HTR-8/SVneo (cell line): ENCODE measurements around the gene CD2.

Experiments used
- DNase-seq: peaks from one replicate; pipeline ENCODE4 v3.0.0; 2011; ENCODE audit warnings: low spot score, mixed read lengths; ENCODE audit not compliant: insufficient read length
- FAIRE-seq: peaks from 2 replicates; lab custom pipeline; 2011; peaks lifted over from hg19 to GRCh38; lab: Jason Lieb, UNC

The CD2 gene

DNA sequence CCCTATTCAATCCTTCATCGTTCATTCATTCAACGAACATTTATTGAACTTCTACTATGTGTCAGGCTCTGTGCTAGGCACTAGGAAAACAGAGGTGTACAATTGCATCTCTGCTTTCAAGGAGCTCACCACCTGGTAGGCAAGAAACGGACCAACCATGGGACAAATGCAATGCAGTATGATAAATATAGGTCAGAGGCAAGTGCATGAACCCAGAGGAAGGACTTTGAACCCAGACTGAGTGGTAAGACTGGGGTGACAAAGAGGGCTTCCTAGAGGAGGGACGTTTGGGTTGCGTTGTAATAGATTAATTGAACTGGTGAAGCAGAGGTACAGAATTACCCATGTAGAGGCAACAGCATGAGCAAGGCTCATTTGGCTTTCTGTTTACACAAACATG lies 16.4 kb downstream of the CD2 start:
- no peak for DNase-seq
- FAIRE-seq, result no peak

DNA sequence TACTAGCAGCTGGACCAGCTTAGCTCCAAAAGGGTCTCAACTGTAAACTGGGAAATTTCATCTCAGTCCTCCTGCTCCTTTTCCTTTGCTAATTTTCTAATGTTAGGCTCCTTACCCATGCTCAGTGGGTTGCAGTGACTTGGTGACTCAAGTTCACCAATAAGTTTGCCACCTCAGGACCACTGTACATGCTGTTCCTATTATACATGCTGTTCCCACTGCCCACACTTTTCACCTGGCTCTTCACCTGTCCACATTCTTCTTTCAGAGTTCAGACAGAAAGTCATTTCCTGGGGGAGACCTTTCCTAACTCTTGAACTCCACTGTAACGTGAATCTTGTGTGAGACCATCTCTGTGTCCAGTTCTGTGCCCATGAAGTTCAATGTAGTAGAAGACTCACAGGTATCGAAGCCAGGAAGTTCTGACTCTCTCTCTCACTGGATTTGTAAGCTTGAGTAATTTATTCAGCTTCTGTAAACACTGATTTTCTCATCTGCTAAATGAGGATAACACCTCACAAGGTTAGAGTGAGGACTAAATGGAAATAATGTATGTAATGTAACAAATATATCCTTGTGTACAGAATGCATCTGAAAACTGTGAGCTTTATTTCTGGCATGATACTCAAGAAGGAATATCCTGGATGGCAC lies 17.9 kb downstream of the CD2 start:
- FAIRE-seq (no peak), DNase-seq (no peak)

DNA sequence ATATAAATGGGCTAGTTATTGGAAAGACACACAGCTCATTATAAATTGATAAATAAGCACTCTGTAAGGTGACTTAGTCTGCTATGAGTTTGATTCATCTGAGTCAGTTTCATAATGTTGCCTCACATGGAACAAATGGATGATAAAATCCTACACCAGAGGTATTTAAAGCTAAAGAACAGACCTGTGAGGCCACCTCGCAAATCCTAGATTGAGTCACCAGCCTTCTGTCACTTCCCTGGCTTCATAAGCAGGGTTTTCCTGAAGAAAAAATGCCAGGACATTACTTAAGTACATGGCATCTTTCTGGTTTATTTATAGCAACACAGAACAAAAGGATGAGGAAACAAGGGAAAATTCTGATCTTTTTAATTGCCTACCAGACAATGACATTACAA lies 18.4 kb downstream of the CD2 start:
- no peak for DNase-seq
- no peak for FAIRE-seq

DNA sequence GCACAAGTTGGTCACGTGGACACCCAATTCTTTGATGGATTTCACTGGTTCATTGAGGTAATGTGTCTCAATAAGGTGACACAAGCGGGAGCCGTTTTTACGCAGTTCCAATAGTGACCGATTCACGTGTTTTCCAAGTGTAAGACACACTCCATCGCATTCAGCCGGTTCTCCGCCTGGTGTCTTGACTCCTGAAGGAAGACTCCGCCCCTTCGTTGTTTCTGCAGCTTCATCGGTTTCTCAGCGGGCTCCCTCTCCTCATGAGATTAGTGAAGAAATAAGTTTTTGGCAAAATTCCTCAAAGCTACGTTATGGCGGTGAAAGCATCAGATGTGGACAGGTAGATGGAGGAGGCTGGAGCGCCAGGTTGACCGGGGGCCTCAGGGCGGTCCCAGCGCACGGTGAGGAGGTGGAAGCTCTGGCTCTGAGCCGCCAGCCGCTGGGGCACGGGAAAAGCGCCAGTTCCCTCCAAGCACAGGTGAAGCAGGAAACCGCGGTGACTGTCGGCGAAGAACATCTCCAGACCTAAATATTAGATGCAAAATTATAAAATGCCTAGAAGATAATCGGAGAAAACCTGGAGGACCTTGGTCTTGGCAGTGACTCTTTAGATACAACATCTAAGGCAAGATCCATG lies 21.0 kb downstream of the CD2 start:
- DNase-seq, result no peak
- FAIRE-seq, result no peak

DNA sequence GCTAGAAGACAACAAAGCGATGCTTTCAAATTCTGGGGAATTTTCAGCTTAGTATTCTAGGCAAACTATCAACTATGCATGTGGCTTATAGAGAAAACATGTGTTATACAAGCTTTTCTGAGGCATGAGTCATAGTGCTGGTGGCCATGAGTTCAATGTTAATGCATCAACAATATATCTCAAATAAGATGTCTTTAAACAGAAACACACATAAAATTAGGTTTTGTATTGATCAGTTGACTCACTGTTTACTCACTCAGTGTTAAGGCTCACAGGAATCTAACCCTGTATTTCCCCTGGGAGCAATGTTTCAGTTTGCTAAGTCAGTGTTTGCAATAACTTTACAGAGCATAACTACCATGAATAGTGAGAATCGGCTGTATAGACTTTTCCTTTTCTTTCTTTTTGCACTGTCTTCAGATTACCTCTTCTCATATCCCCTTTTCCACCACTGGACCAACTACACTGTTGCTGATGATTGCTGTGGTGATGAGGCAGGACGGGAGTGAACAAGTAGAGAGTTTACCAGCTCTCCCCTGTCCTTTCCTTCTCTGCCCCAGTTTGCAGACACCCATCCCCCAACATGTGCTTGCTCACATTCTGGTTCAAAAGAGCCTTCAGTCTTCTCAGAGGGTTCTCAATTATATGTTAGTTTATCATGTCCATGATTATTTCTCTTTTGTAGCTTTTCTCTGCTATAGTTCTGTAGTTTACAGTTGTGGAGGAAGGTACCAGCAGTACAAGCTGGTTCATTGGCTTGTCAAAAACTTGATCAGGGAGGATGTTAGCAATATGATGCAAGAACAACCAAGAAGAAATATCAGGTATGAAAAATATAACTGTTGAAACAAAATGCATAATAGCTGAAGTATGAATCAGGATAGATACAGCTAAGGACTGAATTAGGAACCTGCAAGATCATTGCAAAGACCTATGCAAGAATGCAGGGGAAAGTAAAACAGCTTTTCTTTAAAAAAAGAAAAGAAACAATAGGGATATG lies 23.9 kb downstream of the CD2 start:
- DNase-seq (no peak), FAIRE-seq (no peak)

DNA sequence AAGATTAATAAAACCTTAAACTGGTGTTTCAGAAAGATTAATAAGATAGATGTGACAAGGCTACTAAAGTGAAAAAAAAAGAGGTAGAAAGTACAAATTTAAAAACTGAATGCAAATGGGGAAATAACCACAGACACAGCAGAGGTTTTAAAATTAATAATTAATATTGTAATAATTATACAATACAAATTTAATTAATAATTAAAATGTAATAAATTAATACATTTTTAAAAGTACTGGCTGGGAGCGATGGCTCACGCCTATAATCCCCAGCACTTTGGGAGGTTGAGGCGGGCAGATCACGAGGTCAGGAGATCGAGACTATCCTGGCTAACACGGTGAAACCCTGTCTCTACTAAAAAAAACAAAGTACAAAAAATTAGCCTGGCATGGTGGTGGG lies 26.8 kb downstream of the CD2 start:
- no peak for DNase-seq
- FAIRE-seq, result no peak

DNA sequence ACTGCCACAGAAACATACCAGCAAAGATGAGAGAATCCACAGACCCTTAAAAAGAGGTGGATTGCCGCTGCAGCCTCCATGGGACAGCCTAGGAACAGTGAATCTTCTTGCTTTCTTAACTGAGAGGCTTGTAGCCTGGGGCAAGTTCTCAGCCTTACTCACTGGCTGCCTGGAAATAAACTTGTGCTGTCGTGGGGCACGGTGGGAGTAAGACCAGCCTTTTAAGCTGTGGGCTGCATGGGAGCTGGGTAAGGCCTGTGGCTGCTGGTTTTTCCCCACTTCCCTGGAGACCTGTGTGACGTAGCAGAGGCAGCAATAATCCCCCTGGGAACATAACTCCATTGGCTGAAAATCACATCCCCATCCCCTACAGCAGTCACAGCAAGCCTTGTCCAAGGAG lies 30.8 kb downstream of the CD2 start:
- DNase-seq, result no peak

DNA sequence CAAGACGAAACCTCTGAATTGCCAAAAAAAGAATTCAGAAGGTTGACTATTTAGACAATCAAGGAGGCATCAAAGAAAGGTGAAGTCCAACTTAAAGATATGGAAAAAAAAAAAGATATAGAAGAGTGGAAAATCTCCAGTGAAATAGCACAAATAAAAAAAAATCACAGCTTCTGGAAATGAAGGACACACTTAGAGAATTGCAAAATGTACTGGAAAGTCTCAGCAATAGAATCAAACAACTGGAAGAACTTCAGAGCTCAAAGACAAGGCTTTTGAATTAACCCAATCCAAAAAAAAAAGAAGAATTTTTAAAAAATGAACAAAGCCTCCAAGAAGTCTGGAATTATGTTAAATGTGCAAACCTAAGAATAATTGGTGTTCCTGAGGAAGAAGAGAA lies 31.8 kb downstream of the CD2 start:
- FAIRE-seq, result no peak

More for the DNA sequence above, 30.8 kb downstream of the CD2 start:
- no peak for FAIRE-seq

DNA sequence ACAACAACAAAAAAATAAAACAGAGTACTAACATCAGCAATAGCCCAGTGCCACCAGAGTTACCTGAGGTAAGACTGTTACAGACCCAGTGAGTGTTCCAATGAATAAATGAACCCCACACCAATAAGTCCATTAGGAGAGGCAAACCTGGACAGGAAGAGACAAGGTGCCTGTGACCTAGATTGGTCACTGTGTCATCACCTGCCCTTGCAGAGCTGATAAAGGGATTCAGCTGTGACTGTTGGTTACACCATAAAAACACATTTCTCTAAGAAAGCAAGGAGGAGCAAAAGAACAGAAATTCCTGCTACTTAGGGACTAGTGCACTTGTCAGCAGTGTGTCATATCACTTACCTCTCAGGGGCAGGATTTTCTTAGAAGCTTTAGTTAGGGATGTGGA lies 37.5 kb downstream of the CD2 start:
- DNase-seq (no peak), FAIRE-seq (no peak)

More for the DNA sequence above, 31.8 kb downstream of the CD2 start:
- no peak for DNase-seq

DNA sequence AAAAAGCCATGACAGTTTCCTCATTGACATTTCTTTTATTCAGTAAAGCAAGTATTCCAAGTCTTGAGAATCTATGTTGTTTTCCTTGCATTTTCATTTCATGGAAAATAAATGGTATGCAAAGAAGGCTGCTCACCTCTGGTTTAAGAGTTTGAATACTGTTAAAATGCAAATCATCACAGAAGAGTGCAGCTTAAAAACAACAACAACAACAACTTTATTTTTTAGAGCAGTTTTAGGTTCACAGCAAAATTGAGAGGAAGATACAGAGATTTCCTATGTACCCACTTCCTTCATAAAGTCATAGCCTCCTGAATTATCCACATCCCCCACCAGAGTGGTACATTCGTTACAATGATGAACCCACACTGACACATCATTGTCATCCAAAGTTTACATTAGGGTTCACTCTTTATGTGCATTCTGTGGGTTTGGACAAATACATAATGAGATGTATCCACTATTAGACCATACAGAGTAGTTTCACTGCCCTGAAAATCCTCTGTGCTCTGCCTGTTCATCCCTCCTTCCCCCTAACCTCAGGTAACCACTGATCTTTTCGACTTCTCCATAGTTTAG lies 39.2 kb downstream of the CD2 start:
- DNase-seq, result no peak
- no peak for FAIRE-seq

DNA sequence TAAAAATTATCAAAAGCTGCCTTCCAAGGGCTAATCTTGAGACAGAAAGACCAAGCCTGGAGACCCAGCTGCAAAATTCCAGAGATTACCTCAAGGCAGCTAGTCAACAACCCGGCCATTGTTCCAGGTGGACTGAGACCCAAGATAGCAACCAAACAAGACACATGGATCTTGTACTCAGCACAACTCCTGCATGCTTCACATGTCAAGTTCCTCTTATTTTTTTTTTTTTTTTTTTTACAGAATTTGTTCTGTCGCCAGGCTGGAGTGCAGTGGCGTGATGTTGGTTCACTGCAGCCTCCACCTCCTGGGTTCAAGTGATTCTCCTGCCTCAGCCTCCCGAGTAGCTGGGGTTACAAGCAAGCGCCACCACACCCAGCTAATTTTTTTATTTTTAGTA lies 40.1 kb downstream of the CD2 start:
- no peak for FAIRE-seq

DNA sequence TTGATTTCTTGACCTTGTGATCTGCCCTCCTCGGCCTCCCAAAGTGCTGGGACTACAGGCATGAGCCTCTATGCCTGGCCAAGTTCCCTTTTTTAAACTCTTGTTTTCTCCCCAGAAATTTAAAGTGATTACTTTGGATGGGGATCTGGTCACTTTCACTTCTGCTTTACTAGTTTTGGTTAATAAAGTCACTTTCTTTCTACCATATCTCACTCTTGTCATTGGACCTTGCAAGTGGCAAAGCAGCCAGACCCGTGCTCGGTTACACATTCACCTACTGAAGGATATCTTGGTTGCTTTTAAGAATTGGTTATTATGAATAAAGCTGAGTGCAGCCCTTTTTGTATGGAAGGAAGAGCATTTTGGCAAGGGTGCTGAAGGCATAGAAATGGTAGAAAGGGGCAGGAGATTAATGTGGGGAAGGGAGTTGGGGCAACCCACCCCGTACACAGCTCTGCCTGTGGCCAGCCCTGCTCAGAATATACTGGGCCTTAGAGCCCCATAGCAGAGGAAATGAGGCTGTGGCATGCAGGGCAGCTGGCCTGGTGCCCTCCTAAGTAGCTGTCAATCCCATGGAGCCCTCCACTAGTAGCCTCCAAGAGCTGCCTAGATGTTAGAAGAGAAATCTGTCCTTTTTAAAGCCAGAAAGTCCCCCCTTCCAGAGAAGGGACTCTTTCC lies 40.7 kb downstream of the CD2 start:
- FAIRE-seq, result no peak
- DNase-seq, result no peak

More for the DNA sequence above, 40.1 kb downstream of the CD2 start:
- no peak for DNase-seq

DNA sequence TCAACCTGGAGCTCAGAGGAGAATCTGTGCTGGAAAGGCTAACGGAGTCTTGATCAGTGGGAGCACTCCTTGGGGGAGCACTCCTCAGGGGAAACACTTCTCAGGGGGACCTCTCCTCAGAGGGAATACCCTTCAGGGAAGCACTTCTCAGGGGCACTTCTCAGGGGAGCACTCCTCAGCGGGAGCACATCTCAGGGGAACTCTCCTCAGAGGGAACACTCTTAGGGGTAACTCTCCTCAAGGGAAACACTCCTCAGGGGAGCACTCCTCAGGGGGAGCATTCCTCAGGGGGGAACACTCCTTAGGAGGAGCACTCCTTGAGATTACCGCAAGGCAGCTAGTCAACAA lies 41.2 kb downstream of the CD2 start:
- DNase-seq (no peak), FAIRE-seq (no peak)

DNA sequence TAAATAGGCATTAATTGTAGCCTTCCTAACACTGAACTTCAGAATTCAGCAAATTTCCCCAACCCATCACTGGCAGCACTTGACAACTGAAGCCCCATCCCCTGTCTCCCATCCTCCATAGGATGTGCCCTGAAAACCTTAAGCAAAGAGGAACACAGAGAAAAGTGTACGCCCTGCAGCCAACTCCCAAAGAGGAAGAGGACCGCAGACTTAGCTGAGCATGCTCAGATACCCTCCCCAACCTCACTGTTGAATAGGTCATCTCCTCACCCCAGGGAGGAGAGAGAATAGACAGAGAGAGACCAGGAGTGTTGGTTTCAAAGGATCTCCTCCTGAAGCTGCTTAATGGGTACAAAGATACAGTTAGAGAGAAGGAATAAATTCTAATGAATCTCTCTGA lies 50.5 kb downstream of the CD2 start:
- no peak for FAIRE-seq
- no peak for DNase-seq

DNA sequence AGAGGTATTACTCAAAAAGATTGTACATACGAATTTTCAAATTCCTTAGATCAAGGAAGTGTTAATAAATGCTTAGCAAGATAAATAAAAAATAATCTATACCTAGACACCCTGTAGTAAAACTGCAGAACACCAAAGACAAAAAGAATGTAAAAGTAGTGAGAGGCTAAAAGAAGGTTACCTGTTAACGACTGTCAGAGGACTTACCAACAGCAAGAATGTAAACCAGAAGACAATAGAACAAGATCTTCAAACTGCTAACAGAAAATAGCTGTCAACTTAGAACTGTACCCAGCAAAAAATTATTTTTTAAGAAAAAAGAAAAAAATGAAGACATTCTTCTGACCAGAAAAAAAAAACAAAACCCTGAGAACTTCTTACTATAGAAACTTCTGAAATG lies 51.2 kb downstream of the CD2 start:
- DNase-seq, result no peak
- no peak for FAIRE-seq

DNA sequence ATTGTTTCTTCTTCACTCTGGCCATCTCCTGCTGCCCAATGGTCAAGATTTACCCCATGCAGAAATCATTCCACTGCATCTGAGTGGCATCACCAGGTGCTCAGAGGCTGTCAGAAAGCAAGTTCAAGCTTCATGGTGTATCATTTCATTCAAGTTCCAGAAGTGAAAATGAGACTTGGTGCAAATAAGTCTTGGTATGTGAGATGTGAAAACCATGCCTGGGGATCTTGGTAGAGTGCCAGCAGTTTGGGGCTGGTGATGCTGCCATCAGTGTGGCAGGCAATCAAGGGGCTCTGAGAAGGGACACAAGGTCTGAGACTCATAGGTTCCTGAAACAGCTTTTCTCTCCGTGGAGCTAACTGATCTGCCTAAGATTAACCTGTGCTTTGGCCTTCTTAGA lies 52.0 kb downstream of the CD2 start:
- FAIRE-seq, result no peak
- no peak for DNase-seq

DNA sequence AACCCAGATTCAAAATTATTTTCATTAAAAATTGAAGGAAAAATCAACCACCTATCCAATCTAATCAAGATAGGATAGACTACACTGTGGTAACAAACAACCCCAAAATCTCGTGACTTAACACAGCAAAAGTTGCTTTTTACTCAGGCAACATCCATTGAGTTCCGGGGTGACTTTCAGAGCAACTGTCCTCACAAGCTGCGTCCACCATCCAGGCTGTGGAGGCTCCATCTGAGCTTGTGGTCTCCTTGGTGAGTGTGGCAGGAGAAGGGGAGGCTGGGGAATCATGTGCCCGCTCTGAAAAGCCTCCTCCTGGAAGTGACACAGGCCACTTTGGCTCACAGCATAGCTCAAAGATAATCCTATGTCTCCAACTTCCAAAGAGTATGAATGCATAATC lies 52.4 kb downstream of the CD2 start:
- no peak for FAIRE-seq
- DNase-seq, result no peak

DNA sequence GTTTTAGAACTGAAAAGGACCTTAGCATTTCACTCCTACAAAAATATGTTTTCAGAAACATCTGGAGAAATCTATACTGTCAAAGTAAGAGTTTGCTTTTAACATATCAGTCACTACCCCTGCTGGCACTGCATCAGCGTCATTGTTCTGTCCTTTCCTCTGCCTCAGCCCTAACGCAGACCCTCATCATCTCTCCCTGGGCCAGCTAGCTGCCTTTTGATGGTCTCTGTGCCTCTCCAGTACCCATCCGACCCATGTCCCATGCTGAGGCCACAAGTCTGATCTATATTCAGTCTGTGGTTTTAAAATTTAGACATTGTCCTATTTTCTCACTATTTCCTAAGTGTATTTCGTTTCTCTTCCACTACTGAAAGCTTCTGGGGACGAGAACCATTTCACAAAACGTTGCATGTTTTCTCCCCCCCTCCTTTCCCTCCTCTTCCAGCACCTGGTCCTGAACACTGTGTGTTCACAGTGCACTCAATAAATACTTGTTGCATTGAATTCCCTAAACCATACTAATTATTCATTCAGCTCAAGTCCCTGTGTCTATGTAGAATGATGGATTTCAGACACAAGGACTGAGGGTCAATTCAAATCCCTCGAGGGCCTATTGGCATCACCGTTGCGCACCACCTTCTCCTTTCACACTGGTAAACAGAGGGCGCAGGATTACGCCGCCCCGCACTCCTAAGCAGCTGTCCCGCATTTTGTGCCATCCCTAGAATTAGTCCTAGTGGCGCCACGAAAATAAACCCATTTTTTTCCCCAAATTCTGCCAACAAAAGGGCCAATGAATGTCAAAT lies 53.4 kb downstream of the CD2 start:
- no peak for DNase-seq
- no peak for FAIRE-seq

DNA sequence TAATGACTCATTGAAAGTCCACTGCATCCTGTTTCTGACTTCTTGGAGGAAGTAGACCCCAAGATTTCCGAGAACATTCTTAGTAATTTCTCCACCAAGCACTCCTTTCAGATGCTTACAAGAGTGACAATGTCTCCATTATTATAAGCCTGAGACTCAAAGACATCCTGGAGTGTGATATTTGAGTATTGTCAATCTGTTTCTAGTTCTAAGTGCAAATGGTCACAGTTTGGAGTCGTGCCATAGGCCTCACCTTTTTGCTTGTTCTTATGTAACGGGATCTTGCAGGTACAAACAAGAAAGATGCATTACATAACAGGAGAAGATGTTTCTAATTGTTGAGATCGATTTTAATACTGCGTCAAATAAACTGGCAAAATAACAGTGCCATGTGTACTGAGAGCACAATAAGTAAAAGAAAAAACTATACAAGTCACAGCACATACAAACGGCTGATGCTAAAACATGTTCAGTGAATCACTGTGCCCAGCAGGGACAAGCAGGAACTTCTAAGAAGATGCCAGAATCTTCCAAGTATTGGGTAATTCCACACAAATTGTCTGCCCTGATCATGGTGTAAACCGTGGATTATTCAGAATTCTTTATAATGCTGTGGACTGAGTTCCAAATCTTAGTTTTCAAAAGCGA lies 54.1 kb downstream of the CD2 start:
- DNase-seq (no peak), FAIRE-seq (no peak)
